GM12878 (cell line): ENCODE results near the gene TRAPPC3L. TPM values are rescaled to one million over a fixed set of nuclear protein-coding genes. Genes with fewer than 3 reads are reported as not detected.

Experiments
- ATAC-seq: fragments of 200-7000 bp; cut with Tn5 transposase; 3 replicates; pipeline ENCODE4 v1.9.1; 2020; ENCODE audit warnings: mild to moderate bottlenecking, moderate library complexity
- BruUV-seq: library from RNA; stranded (reverse); fragments of 400-500 nt; replicated peaks from 2 replicates; lab custom pipeline; 2021; lab: Mats Ljungman, UMichigan
- CTCF ChIA-PET: fragments of 300-600 bp; sonication (Branson Sonifier 250); formaldehyde crosslinking; extraction: SDS; loops from one replicate; lab custom pipeline; 2021; ENCODE audit warnings: inconsistent platforms; lab: Yijun Ruan, JAX
- POLR2A ChIA-PET: fragments of 350-600 bp; formaldehyde crosslinking; extraction: SDS; loops from one replicate; lab custom pipeline; 2021; ENCODE audit warnings: inconsistent platforms; lab: Charles Lee
- RAD21 ChIA-PET: fragments of 300-600 bp; sonication (Branson Sonifier 250); formaldehyde crosslinking; loops from one replicate; lab custom pipeline; 2023; ENCODE audit warnings: antibody characterized with exemption; ENCODE audit not compliant: unreplicated experiment; lab: Charles Lee
- SMC1A ChIA-PET: fragments of 300-600 bp; sonication (Branson Sonifier 250); formaldehyde crosslinking; loops from one replicate; lab custom pipeline; 2023; ENCODE audit not compliant: unreplicated experiment, uncharacterized antibody; lab: Charles Lee
- DNase-seq: peaks from one replicate; pipeline ENCODE4 v3.0.0-alpha.2; 2011; ENCODE audit warnings: low read depth, low spot score
- FAIRE-seq: peaks from 3 replicates; lab custom pipeline; 2011; peaks lifted over from hg19 to GRCh38; lab: Jason Lieb, UNC
- H2AFZ ChIP-seq: 2 replicates; pipeline ENCODE4 v1.6.0; 2011; ENCODE audit warnings: low read depth, low read length, control low read depth; ENCODE audit not compliant: control insufficient read depth
- H3K27ac ChIP-seq: 2 replicates; pipeline ENCODE4 v1.5.1; 2011; ENCODE audit warnings: control low read depth; ENCODE audit not compliant: control insufficient read depth, insufficient read depth
- H3K27me3 ChIP-seq, 2 experiments: replicated peaks in 1 of 2; 2 replicates each; pipeline versions ENCODE4 v1.6.0 to v1.6.1; 2011; ENCODE audit warnings: low read length in 1 of 2; ENCODE audit not compliant: control insufficient read depth in 2 of 2, insufficient read depth in 2 of 2
- H3K36me3 ChIP-seq, 2 experiments: 2 replicates each; pipeline ENCODE4 v1.5.1; 2011; ENCODE audit warnings: low read length in 1 of 2; ENCODE audit not compliant: control insufficient read depth in 2 of 2, insufficient read depth in 2 of 2
- H3K4me1 ChIP-seq: 2 replicates; pipeline ENCODE4 v1.6.1; 2011; ENCODE audit warnings: mild to moderate bottlenecking, low read length, moderate library complexity, mixed read lengths; ENCODE audit not compliant: control insufficient read depth, insufficient read depth
- H3K4me2 ChIP-seq: 2 replicates; pipeline ENCODE4 v1.6.0; 2011; ENCODE audit warnings: control low read depth; ENCODE audit not compliant: control insufficient read depth, insufficient read depth
- H3K4me3 ChIP-seq: fragments of 200-600 bp; sonication (generic); 2 replicates; pipeline ENCODE4 v1.5.1; 2016
- H3K79me2 ChIP-seq: 2 replicates; pipeline ENCODE4 v1.6.0; 2011; ENCODE audit warnings: low read length; ENCODE audit not compliant: control insufficient read depth, insufficient read depth
- H3K9ac ChIP-seq: 2 replicates; pipeline ENCODE4 v1.8.0; 2011; ENCODE audit warnings: low read length, control low read depth, mixed read lengths; ENCODE audit not compliant: control insufficient read depth, insufficient read depth
- H3K9me3 ChIP-seq: replicated peaks from 3 replicates; pipeline ENCODE4 v1.5.1; 2011; ENCODE audit warnings: mild to moderate bottlenecking, low read length; ENCODE audit not compliant: control insufficient read depth, insufficient read depth
- H4K20me1 ChIP-seq: 2 replicates; pipeline ENCODE4 v1.6.0; 2011; ENCODE audit not compliant: control insufficient read depth, insufficient read depth
- E2F8 ChIP-seq: fragments of 450-650 bp; IDR thresholded peaks from 2 replicates; pipeline ENCODE4 v1.6.1; 2018; ENCODE audit warnings: mild to moderate bottlenecking, low read depth, moderate library complexity; ENCODE audit not compliant: partially characterized antibody
- ESRRA ChIP-seq: IDR thresholded peaks from 2 replicates; pipeline ENCODE4 v1.6.1; 2012; ENCODE audit warnings: mild to moderate bottlenecking, low read length, improper control_type of control experiment
- NFYA ChIP-seq: IDR thresholded peaks from 2 replicates; pipeline ENCODE4 v1.6.1; 2011; ENCODE audit warnings: low read depth, mild to moderate bottlenecking, low read length, improper control_type of control experiment, borderline replicate concordance
- NR2C2 ChIP-seq: IDR thresholded peaks from 2 replicates; pipeline ENCODE4 v1.6.1; 2011; ENCODE audit warnings: borderline replicate concordance, low read depth; ENCODE audit not compliant: control insufficient read depth, insufficient read length
- SIN3A ChIP-seq: IDR thresholded peaks from 2 replicates; pipeline ENCODE4 v1.6.1; 2012; ENCODE audit warnings: low read depth, low read length, improper control_type of control experiment
- SPI1 ChIP-seq: IDR thresholded peaks from 2 replicates; pipeline ENCODE4 v1.6.1; 2011; ENCODE audit warnings: low read depth, mild to moderate bottlenecking, low read length, moderate library complexity, borderline replicate concordance; ENCODE audit not compliant: insufficient read depth
- ZBTB11 ChIP-seq: fragments of 450-650 bp; formaldehyde crosslinking; IDR thresholded peaks from 2 replicates; pipeline ENCODE4 v1.5.0; 2022; ENCODE audit warnings: mild to moderate bottlenecking, missing genetic modification characterization
- WGBS: methylation state at CpG from one replicate; pipeline ENCODE4 v1.1.6; 2016; ENCODE audit warnings: low lambda C conversion rate; ENCODE audit not compliant: insufficient replicate concordance, insufficient coverage; ENCODE audit errors: missing lambda C conversion rate; 5-methylcytosine and 5-hydroxymethylcytosine counted together
- in situ Hi-C: fragments of 300-500 bp; cut with MboI; formaldehyde crosslinking; loops from 9 replicates; pipeline ENCODE4 v1.14.3; 2018; ENCODE audit warnings: mixed read lengths
- intact Hi-C: fragments of 100-400 bp; cut with micrococcal nuclease; formaldehyde crosslinking; loops from one replicate; pipeline ENCODE4 v1.14.2; 2022; ENCODE audit not compliant: unreplicated experiment
- polyA plus RNA-seq, 11 experiments: library from polyadenylated mRNA; depleted of rRNA in 4 of 11; unstranded in 6 of 11; stranded (reverse) in 5 of 11; fragments of >200 nt; fragmentation: Nextera tagmentation in 4 of 11; fragmentation: Illumina TruSeq in 1 of 11; extraction: Ambion mirVana in 4 of 11; extraction: Trizol in 1 of 11; gene quantifications; 1 replicate in 1 of 11; 2 replicates in 10 of 11; pipeline versions ENCODE4 v1.2.1 to v1.2.3, GENCODE V29; 2011 to 2016; ENCODE audit warnings: inconsistent platforms in 2 of 11, missing spikeins in 2 of 11, low read depth in 1 of 11
- total RNA-seq, 4 experiments: library from RNA; depleted of rRNA in 3 of 4; stranded (reverse); fragments of >200 nt in 3 of 4; fragmentation: Illumina TruSeq in 1 of 4; extraction: Trizol in 1 of 4; gene quantifications; 2 replicates each; pipeline versions ENCODE4 v1.2.1 to v1.2.3, GENCODE V29; 2013 to 2021

TRAPPC3L gene
- total and polyA plus RNA-seq, 10 of the 15 experiments (the other 5 are each of a cell fraction or from before 2014, with no cell fraction given) = not detected

- H3K27ac ChIP-seq = no peak overlapping the region
- intact Hi-C loops = no loop called here
- RAD21 ChIA-PET = no interaction called here
- in situ Hi-C loops = no loop called here
- no peak overlapping the region for H3K4me3 ChIP-seq
- no peak overlapping the region for H3K9ac ChIP-seq
- no peaks in the 10 kb centered on the region for H3K36me3 ChIP-seq
- SMC1A ChIA-PET = interaction anchor here (1.0 to 1.2 kb wide), 2 partner anchors 38 to 268 kb away, joined by 3 to 4 read pairs; no protein-coding TSS in a partner anchor
- no peaks in the 10 kb centered on the region for H3K9me3 ChIP-seq
- no peaks in the 10 kb centered on the region for H3K4me1 ChIP-seq
- CTCF ChIA-PET = interaction anchor here (1.6 to 1.7 kb wide), 2 partner anchors 13 to 340 kb away, joined by 3 to 4 read pairs; no protein-coding TSS in a partner anchor
- no peak overlapping the region for H3K4me2 ChIP-seq
- no peaks in the 10 kb centered on the region; a peak in 1 of 4 replicates for H3K27me3 ChIP-seq
- no peak overlapping the region for H2AFZ ChIP-seq
- 37% methylated on average over 5 of the region's 5 CpGs for WGBS
- ATAC-seq = no peak
- no peak for DNase-seq
- H4K20me1 ChIP-seq = no peaks in the 10 kb centered on the region
- no peaks in the 10 kb centered on the region for H3K79me2 ChIP-seq
- POLR2A ChIA-PET = no interaction called here
- no TSS peak for BruUV-seq
- FAIRE-seq = no peak
- TF ChIP-seq SPI1 = no peak
These were observed 11.4 kb upstream of the TRAPPC3L start for GRCh38 chr6:116556814-116557415.

- intact Hi-C loops (no loop called here), in situ Hi-C loops (no loop called here)
- H4K20me1 ChIP-seq = no peaks in the 10 kb centered on the region
- no peak for FAIRE-seq
- ATAC-seq = no peak
- H3K27ac ChIP-seq = no peak overlapping the region
- ChIA-PET CTCF (interaction anchor here (1.3 to 3.0 kb wide), 5 partner anchors 7 to 267 kb away, joined by 3 to 14 read pairs (median 5); no protein-coding TSS in a partner anchor), SMC1A (interaction anchor here (1.0 to 1.3 kb wide), 2 partner anchors 37 to 263 kb away, joined by 3 read pairs; no protein-coding TSS in a partner anchor), POLR2A (no interaction called here), RAD21 (interaction anchor here (1.6 kb wide), 1 partner anchor 287 kb away, joined by 6 read pairs; no protein-coding TSS in a partner anchor)
- H3K36me3 ChIP-seq = no peaks in the 10 kb centered on the region
- no peak overlapping the region for H3K4me2 ChIP-seq
- no peak overlapping the region for H3K4me3 ChIP-seq
- WGBS = 95% methylated on average over 1 of the region's 1 CpG
- no peaks in the 10 kb centered on the region for H3K79me2 ChIP-seq
- BruUV-seq = no TSS peak
- H3K27me3 ChIP-seq = no peaks in the 10 kb centered on the region
- no peak overlapping the region for H3K9ac ChIP-seq
- no peak for DNase-seq
- no peaks in the 10 kb centered on the region for H3K4me1 ChIP-seq
- H2AFZ ChIP-seq = no peak overlapping the region
- H3K9me3 ChIP-seq = no peaks in the 10 kb centered on the region
- no peak for TF ChIP-seq NR2C2
- no peak for TF ChIP-seq NFYA
- no peak for TF ChIP-seq ZBTB11 (CRISPR knock-in tag)
- no peak for TF ChIP-seq SIN3A
- no peak for TF ChIP-seq ESRRA
- no peak for TF ChIP-seq E2F8
These were observed 10.6 kb upstream of the TRAPPC3L start for GRCh38 chr6:116556065-116556464.
